ENCODE data around the gene TSPAN11. TPM values are rescaled to one million over a fixed set of nuclear protein-coding genes. Genes with fewer than 3 reads are reported as not detected.

TSPAN11 gene
- total and polyA plus RNA-seq, 2 of the 4 experiments (the other 2 are of a cell fraction), result 0.18 to 0.26 TPM

GRCh38 chr12:30902596-30902995 lies 24.0 kb upstream of the TSPAN11 start:
- ATAC-seq (ENCODE audit: low read depth), result no peak
- H3K4me2 ChIP-seq (ENCODE audit: low read depth, low read length), result no peak overlapping the region
- no peaks in the 10 kb centered on the region for H3K36me3 ChIP-seq (ENCODE audit: control insufficient read depth, insufficient read depth, low read length)
- no peak overlapping the region for H2BK5ac ChIP-seq (ENCODE audit: low read depth, low read length, poor library complexity, severe bottlenecking)
- TF ChIP-seq MAFK (IDR thresholded peaks at IDR 0.05; ENCODE audit: low read depth, low read length) (no peak), NFE2L2 (IDR thresholded peaks at IDR 0.05; ENCODE audit: low read depth, low read length) (no peak), MXI1 (IDR thresholded peaks at IDR 0.05; ENCODE audit: borderline replicate concordance, low read depth, low read length) (no peak), RFX5 (IDR thresholded peaks at IDR 0.05; ENCODE audit: low read depth, low read length) (no peak), ELK1 (IDR thresholded peaks at IDR 0.05; ENCODE audit: borderline replicate concordance, low read depth, low read length) (no peak), POLR2A (IDR thresholded peaks at IDR 0.05; ENCODE audit: low read depth, low read length) (no peak), MAZ (IDR thresholded peaks at IDR 0.05; ENCODE audit: borderline replicate concordance, low read depth, low read length) (no peak), CTCF (conservative IDR thresholded peaks at IDR 0.05; ENCODE audit: low read depth, low read length) (no peak), USF2 (IDR thresholded peaks at IDR 0.05; ENCODE audit: low read depth, low read length) (no peak), BHLHE40 (IDR thresholded peaks at IDR 0.05; ENCODE audit: low read depth, low read length) (no peak)
- H2BK120ac ChIP-seq (ENCODE audit: low read depth, low read length), result no peak overlapping the region
- H3K4me3 ChIP-seq (ENCODE audit: insufficient read depth, low read depth, low read length), result no peak overlapping the region
- dilution Hi-C loops (cut with HindIII; ENCODE audit: low sequenced_read_pairs, unreplicated experiment) (no loop called here), intact Hi-C loops (cut with micrococcal nuclease) (no loop called here), in situ Hi-C loops (cut with MboI; ENCODE audit: low sequenced_read_pairs) (no loop called here)
- ChIA-PET POLR2A (ENCODE audit: unreplicated experiment) (no interaction called here), CTCF (no interaction called here)
- peaks cover 2% of the 10 kb centered on the region; the same call in 1 of the 2 replicates for H3K27me3 ChIP-seq (ENCODE audit: control insufficient read depth, insufficient read depth, low read length)
- H4K8ac ChIP-seq (ENCODE audit: low read depth in 2 of 2, low read length in 2 of 2), result no peak overlapping the region
- H3K9ac ChIP-seq (ENCODE audit: low read depth, low read length), result no peak overlapping the region
- H3K9me3 ChIP-seq (ENCODE audit: control insufficient read depth, insufficient read depth, low read length), result no peaks in the 10 kb centered on the region
- no CpG with 5 or more reads among the region's 4 CpGs for whole genome bisulfite sequencing, 2 experiments (ENCODE audit: extremely low coverage in 2 of 2, insufficient read length in 1 of 2)
- H2AK5ac ChIP-seq (ENCODE audit: low read depth, low read length), result no peak overlapping the region
- no peak overlapping the region for H3K4ac ChIP-seq (ENCODE audit: low read depth, low read length)
- no peak overlapping the region for H3K14ac ChIP-seq (replicated peaks; ENCODE audit: low read depth, low read length)
- BruUV-seq (replicated peaks), result no TSS peak
- H2AFZ ChIP-seq (replicated peaks; ENCODE audit: low read length, poor library complexity), result no peak overlapping the region
- no peak overlapping the region for H2BK20ac ChIP-seq (ENCODE audit: low read depth, low read length)
- H4K5ac ChIP-seq (ENCODE audit: low read depth, low read length), result no peak overlapping the region
- H3K23ac ChIP-seq (ENCODE audit: low read depth, low read length), result no peak overlapping the region
- H2BK15ac ChIP-seq (ENCODE audit: low read depth, low read length), result no peak overlapping the region
- H3K4me1 ChIP-seq (ENCODE audit: control insufficient read depth, insufficient read depth, low read length), result no peaks in the 10 kb centered on the region
- DNase-seq, result no peak
- no peaks in the 10 kb centered on the region for H4K20me1 ChIP-seq (ENCODE audit: insufficient read depth, low read length)
- H4K91ac ChIP-seq (ENCODE audit: insufficient read depth, low read depth, low read length), result no peak overlapping the region
- H3K56ac ChIP-seq (ENCODE audit: extremely low read depth, insufficient read depth, low read length), result no peak overlapping the region
- no peak overlapping the region for H3K18ac ChIP-seq (ENCODE audit: low read depth, low read length)
- H3K79me1 ChIP-seq (ENCODE audit: low read depth in 1 of 2, low read length in 2 of 2), result no peaks in the 10 kb centered on the region
- no peak overlapping the region for H2AK9ac ChIP-seq (replicated peaks; ENCODE audit: low read depth, low read length, poor library complexity)
- H3K9me1 ChIP-seq (ENCODE audit: insufficient read depth, low read length), result no peaks in the 10 kb centered on the region
- H3K27ac ChIP-seq (ENCODE audit: insufficient read depth, low read length), result no peak overlapping the region

All from IMR-90 (cell line).